DOHH2 (cell line): ENCODE data around the gene PARP3.

ENCODE experiments used
- EZH2phosphoT487 ChIP-seq: fragments of 200-600 bp; sonication (generic); IDR thresholded peaks from 2 replicates; pipeline ENCODE4 v1.6.1; 2017; ENCODE audit warnings: borderline replicate concordance, mild to moderate bottlenecking, antibody characterized with exemption, low read length, moderate library complexity, mixed read lengths
- TF ChIP-seq, protein P1 (sequence below): fragments of 200-600 bp; sonication (generic); IDR thresholded peaks from one replicate; pipeline ENCODE4 v1.5.1; 2014; ENCODE audit warnings: antibody characterized with exemption, mild to moderate bottlenecking, low read depth, low read length; ENCODE audit not compliant: poor library complexity, severe bottlenecking

DNA sequence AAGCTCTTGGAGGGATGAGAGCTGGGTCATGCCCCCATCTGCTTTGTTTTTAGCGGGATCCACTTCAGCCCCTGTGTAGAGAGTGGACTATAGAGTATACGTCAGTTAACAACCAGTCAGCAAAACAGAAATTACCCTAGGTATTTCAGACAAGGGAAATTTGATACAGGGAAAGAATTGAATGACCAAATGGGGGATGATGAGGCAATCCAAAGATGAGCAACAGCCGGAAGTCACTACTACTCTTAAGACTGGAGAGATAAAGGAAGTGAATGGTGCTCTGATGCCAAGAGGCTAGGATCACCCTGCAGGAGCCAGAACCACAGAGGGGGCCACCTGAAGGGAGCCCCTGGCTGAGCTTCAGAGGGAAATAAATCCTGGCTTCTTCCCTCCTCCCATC, 11.3 kb downstream of the PARP3 start:
- TF ChIP-seq, protein P1, sequence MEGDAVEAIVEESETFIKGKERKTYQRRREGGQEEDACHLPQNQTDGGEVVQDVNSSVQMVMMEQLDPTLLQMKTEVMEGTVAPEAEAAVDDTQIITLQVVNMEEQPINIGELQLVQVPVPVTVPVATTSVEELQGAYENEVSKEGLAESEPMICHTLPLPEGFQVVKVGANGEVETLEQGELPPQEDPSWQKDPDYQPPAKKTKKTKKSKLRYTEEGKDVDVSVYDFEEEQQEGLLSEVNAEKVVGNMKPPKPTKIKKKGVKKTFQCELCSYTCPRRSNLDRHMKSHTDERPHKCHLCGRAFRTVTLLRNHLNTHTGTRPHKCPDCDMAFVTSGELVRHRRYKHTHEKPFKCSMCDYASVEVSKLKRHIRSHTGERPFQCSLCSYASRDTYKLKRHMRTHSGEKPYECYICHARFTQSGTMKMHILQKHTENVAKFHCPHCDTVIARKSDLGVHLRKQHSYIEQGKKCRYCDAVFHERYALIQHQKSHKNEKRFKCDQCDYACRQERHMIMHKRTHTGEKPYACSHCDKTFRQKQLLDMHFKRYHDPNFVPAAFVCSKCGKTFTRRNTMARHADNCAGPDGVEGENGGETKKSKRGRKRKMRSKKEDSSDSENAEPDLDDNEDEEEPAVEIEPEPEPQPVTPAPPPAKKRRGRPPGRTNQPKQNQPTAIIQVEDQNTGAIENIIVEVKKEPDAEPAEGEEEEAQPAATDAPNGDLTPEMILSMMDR, result no peak
- no peak for TF ChIP-seq EZH2phosphoT487
